Stimulated activated naive CD8-positive, alpha-beta T cell treated with anti-CD3 and anti-CD28 coated beads, Interleukin-15, amount 100 ng/mL, for 72 hours (primary cell): ENCODE data around the gene KCNMA1.

ENCODE experiments used
- ATAC-seq: fragments of 150-1000 bp; cut with Tn5 transposase; 2 replicates; pipeline ENCODE4 v1.10.0; 2021; ENCODE audit warnings: mild to moderate bottlenecking, moderate library complexity
- DNase-seq, 2 donors: peaks; one replicate each; pipeline ENCODE4 v3.0.0; 2021 to 2022
- H3K27ac Mint-ChIP-seq, 2 donors: one replicate each; pipeline ENCODE4 v1.8.0; 2022; ENCODE audit warnings: mild to moderate bottlenecking in 2 of 2, mixed read lengths in 2 of 2, moderate library complexity in 2 of 2
- H3K27me3 Mint-ChIP-seq: one replicate; pipeline ENCODE4 v1.8.0; 2022; ENCODE audit warnings: mixed read lengths
- H3K4me1 Mint-ChIP-seq: one replicate; pipeline ENCODE4 v1.8.0; 2022; ENCODE audit warnings: mild to moderate bottlenecking, mixed read lengths
- H3K4me3 Mint-ChIP-seq, 2 donors: one replicate each; pipeline ENCODE4 v1.8.0; 2022; ENCODE audit warnings: mild to moderate bottlenecking in 2 of 2, mixed read lengths in 2 of 2, moderate library complexity in 1 of 2
- H3K9me3 Mint-ChIP-seq, 2 donors: one replicate each; pipeline ENCODE4 v1.8.0; 2022; ENCODE audit warnings: mixed read lengths in 2 of 2

Gene KCNMA1

GRCh38 chr10:77263700-77264099 lies 373.9 kb downstream of the KCNMA1 start:
- Mint-ChIP-seq H3K27me3 (no peaks in the 10 kb centered on the region), H3K4me3 (peak overlapping the region; percentile 58), H3K27ac (no peak overlapping the region), H3K9me3 (peaks cover 7 to 8% of the 10 kb centered on the region in 2 donors), H3K4me1 (peaks cover 36% of the 10 kb centered on the region)
- ATAC-seq (peak; percentile 52), DNase-seq (no peak)

- peaks cover 36% of the 10 kb centered on the region for H3K4me1 Mint-ChIP-seq
- DNase-seq: no peak
- H3K27ac Mint-ChIP-seq: peak overlapping the region in 1 of 2 donors; percentile 38
- ATAC-seq: no peak
- H3K27me3 Mint-ChIP-seq: no peaks in the 10 kb centered on the region
- peaks cover 17 to 19% of the 10 kb centered on the region in 2 donors for H3K9me3 Mint-ChIP-seq
- no peak overlapping the region for H3K4me3 Mint-ChIP-seq
Observed at GRCh38 chr10:77261146-77261545, 376.5 kb downstream of the KCNMA1 start.

GRCh38 chr10:77259171-77259874 lies 378.3 kb downstream of the KCNMA1 start:
- DNase-seq (no peak), ATAC-seq (no peak)
- H3K27ac Mint-ChIP-seq: peak overlapping the region in 1 of 2 donors; percentile 30

GRCh38 chr10:77256346-77256745 lies 381.3 kb downstream of the KCNMA1 start:
- Mint-ChIP-seq H3K4me1 (peaks cover 16% of the 10 kb centered on the region), H3K9me3 (peaks cover 10 to 11% of the 10 kb centered on the region in 2 donors), H3K4me3 (no peak overlapping the region), H3K27ac (no peak overlapping the region), H3K27me3 (no peaks in the 10 kb centered on the region)
- no peak for ATAC-seq
- no peak for DNase-seq

More at GRCh38 chr10:77259171-77259874, 378.3 kb downstream of the KCNMA1 start:
- H3K4me3 Mint-ChIP-seq: no peak overlapping the region
- H3K27me3 Mint-ChIP-seq: no peaks in the 10 kb centered on the region
- peaks cover 35% of the 10 kb centered on the region for H3K4me1 Mint-ChIP-seq
- peaks cover 17 to 19% of the 10 kb centered on the region in 2 donors for H3K9me3 Mint-ChIP-seq

GRCh38 chr10:77253556-77254064 lies 384.0 kb downstream of the KCNMA1 start:
- Mint-ChIP-seq H3K27ac (no peak overlapping the region), H3K9me3 (peaks cover 10 to 11% of the 10 kb centered on the region in 2 donors), H3K4me3 (no peak overlapping the region), H3K27me3 (no peaks in the 10 kb centered on the region), H3K4me1 (peaks cover 13% of the 10 kb centered on the region)
- no peak for ATAC-seq
- DNase-seq: no peak

GRCh38 chr10:77253147-77253545 lies 384.5 kb downstream of the KCNMA1 start:
- Mint-ChIP-seq H3K27me3 (no peaks in the 10 kb centered on the region), H3K27ac (no peak overlapping the region), H3K4me3 (no peak overlapping the region), H3K9me3 (peaks cover 10 to 11% of the 10 kb centered on the region in 2 donors), H3K4me1 (peaks cover 13% of the 10 kb centered on the region)
- ATAC-seq (no peak), DNase-seq (no peak)

- Mint-ChIP-seq H3K27ac (peak overlapping the region in 1 of 2 donors; percentile 10), H3K9me3 (peaks cover 6 to 7% of the 10 kb centered on the region in 2 donors), H3K4me1 (peaks cover 13% of the 10 kb centered on the region), H3K27me3 (no peaks in the 10 kb centered on the region), H3K4me3 (no peak overlapping the region)
- ATAC-seq: no peak
- DNase-seq: no peak
Observed at GRCh38 chr10:77252380-77253146, 385.0 kb downstream of the KCNMA1 start.

- Mint-ChIP-seq H3K4me1 (peaks cover 22% of the 10 kb centered on the region), H3K27me3 (no peaks in the 10 kb centered on the region), H3K9me3 (no peaks in the 10 kb centered on the region), H3K4me3 (no peak overlapping the region), H3K27ac (no peak overlapping the region)
- ATAC-seq (peak; percentile 77), DNase-seq (peak; percentile 10 to 28)
Observed at GRCh38 chr10:77251297-77252013, 386.2 kb downstream of the KCNMA1 start.

GRCh38 chr10:77249901-77250459 lies 387.6 kb downstream of the KCNMA1 start:
- H3K4me1 Mint-ChIP-seq: peaks cover 28% of the 10 kb centered on the region
- ATAC-seq: no peak
- H3K4me3 Mint-ChIP-seq: no peak overlapping the region
- H3K27me3 Mint-ChIP-seq: no peaks in the 10 kb centered on the region
- no peak overlapping the region for H3K27ac Mint-ChIP-seq
- H3K9me3 Mint-ChIP-seq: no peaks in the 10 kb centered on the region
- no peak for DNase-seq

- no peak for DNase-seq
Observed at GRCh38 chr10:77248104-77248790, 389.4 kb downstream of the KCNMA1 start.

GRCh38 chr10:77247031-77247990 lies 390.3 kb downstream of the KCNMA1 start:
- Mint-ChIP-seq H3K4me1 (peaks cover 22% of the 10 kb centered on the region), H3K27me3 (no peaks in the 10 kb centered on the region), H3K27ac (no peak overlapping the region), H3K4me3 (no peak overlapping the region), H3K9me3 (no peaks in the 10 kb centered on the region)
- no peak for DNase-seq
- ATAC-seq: no peak

More at GRCh38 chr10:77248104-77248790, 389.4 kb downstream of the KCNMA1 start:
- Mint-ChIP-seq H3K9me3 (no peaks in the 10 kb centered on the region), H3K27me3 (no peaks in the 10 kb centered on the region), H3K4me1 (peaks cover 23% of the 10 kb centered on the region), H3K4me3 (no peak overlapping the region), H3K27ac (no peak overlapping the region)
- no peak for ATAC-seq

- Mint-ChIP-seq H3K27me3 (no peaks in the 10 kb centered on the region), H3K9me3 (no peaks in the 10 kb centered on the region), H3K27ac (no peak overlapping the region), H3K4me3 (no peak overlapping the region), H3K4me1 (peaks cover 22% of the 10 kb centered on the region)
- peak; percentile 29 for ATAC-seq
- DNase-seq: no peak
Observed at GRCh38 chr10:77245953-77246352, 391.7 kb downstream of the KCNMA1 start.

GRCh38 chr10:77244746-77245145 lies 392.9 kb downstream of the KCNMA1 start:
- H3K4me3 Mint-ChIP-seq: no peak overlapping the region
- DNase-seq: no peak
- no peaks in the 10 kb centered on the region for H3K27me3 Mint-ChIP-seq
- peaks cover 22% of the 10 kb centered on the region for H3K4me1 Mint-ChIP-seq
- ATAC-seq: no peak
- H3K9me3 Mint-ChIP-seq: no peaks in the 10 kb centered on the region
- no peak overlapping the region for H3K27ac Mint-ChIP-seq

- Mint-ChIP-seq H3K4me3 (no peak overlapping the region), H3K4me1 (peaks cover 22% of the 10 kb centered on the region), H3K27ac (peak overlapping the region in 1 of 2 donors; percentile 7), H3K9me3 (no peaks in the 10 kb centered on the region), H3K27me3 (no peaks in the 10 kb centered on the region)
- ATAC-seq (no peak), DNase-seq (no peak)
Observed at GRCh38 chr10:77244286-77244685, 393.3 kb downstream of the KCNMA1 start.
